ENCODE data around the gene KIAA1191.
A peak's percentile ranks its signal among the peaks of the same experiment; 100 is the strongest.
"Not testable (repeated sequence)": the region's sequence is repeated elsewhere in the genome, so short reads cannot be mapped to it uniquely, and the experiment has no call there.

The KIAA1191 gene, protein sequence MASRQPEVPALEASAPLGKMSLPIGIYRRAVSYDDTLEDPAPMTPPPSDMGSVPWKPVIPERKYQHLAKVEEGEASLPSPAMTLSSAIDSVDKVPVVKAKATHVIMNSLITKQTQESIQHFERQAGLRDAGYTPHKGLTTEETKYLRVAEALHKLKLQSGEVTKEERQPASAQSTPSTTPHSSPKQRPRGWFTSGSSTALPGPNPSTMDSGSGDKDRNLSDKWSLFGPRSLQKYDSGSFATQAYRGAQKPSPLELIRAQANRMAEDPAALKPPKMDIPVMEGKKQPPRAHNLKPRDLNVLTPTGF

DNA sequence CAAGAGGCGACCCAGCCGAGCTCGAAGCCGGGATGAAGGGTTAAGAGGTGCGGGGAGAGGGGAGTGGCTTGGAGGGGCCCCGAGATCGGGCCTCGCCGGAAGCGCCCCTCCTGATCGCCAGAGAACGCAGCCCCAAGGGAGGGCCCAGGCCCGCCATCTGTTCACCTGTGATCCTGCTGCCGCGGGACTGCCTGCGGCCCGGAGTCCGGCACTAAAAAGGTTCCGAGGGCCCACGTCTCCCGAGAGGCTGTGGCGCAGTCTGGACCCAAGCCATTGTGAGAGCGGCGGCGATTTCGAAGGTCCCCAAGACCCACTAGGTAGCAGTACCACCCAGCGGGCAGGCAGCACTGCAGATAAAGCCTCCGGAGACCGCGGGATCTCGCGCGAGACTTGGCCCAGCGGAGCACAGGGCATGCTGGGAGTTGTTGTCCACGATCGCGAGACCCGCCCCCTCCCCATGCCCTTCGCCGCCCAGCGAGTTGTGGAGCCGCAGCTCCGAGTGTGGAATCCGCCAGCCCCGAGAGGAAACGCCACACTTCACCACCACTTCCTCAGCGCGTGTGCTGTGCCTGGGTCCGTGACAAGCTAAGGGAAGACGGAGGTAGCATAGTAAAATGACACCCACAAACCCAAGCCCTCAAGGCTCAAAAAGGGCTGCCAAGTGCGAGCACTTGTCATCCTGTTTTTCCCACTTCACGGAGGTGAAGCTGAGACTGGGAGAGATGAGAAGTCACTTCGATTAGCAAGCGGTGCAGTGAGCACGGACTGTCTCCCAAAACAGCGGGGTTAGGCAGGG lies at the start of gene KIAA1191:
TSS of gene KIAA1191 (minus strand) at position 328 of the 796 bp plus-strand sequence. CDS start 2,256 bp downstream, outside the sequence.
- DNase-seq (ENCODE audit: low spot score): peak; percentile 91

- no peak for DNase-seq (ENCODE audit: low spot score)
Measured at GRCh38 chr5:176410486-176411180, 49.1 kb upstream of the KIAA1191 start.

- DNase-seq (ENCODE audit: low spot score): no peak
Measured at GRCh38 chr5:176409765-176410164, 48.2 kb upstream of the KIAA1191 start.

GRCh38 chr5:176408590-176408989 lies 47.0 kb upstream of the KIAA1191 start:
- DNase-seq (ENCODE audit: low spot score): no peak

DNA sequence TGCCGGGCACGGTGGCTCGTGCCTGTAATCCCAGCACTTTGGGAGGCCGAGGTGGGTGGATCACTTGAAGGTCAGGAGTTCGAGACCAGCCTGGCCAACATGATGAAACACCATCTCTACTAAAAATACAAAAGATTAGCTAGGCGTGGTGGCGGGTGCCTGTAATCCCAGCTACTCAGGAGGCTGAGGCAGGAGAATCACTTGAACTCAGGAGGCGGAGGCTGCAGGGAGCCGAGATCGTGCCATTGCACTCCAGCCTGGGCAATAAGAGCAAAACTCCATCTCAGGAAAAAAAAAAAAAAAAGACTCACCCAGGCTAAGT lies 46.6 kb upstream of the KIAA1191 start:
- not testable (repeated sequence) for DNase-seq (ENCODE audit: low spot score)

DNA sequence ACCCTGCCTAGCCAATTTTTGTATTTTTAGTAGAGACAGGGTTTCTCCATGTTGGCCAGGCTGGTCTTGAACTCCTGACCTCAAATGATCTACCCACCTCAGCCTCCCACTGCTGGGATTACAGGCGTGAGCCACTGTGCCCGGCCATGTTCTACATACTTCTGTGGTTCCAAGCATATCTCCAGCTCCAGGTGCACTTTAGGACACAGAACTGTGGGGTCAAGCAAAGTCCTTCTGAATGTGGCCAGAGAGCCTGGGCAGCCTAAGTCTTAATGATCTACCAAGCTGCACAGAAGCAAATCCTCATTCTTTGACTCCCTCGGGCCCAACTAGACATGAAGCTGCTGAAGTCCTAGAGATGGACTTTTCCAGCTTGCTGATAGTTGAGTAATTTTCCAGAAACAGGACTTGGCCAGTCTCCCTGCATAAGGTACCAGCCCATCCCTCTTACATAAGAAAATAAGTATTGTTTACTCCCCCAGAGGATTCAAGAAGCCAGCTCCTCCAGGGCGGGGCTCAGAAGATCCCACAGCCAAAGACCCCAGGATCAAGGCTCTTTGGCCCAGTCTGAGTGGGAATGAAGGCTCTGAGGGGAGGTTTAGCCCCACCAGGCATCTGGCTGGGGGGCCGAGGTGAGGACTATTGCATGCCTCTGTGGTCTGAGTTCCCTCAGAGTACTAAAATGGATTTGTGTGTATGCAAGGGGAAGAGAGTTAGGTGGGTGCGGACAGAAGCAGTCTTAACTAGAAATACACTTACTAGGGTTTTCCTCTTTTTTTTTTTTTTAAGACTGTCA lies 46.1 kb upstream of the KIAA1191 start:
- DNase-seq (ENCODE audit: low spot score): no peak

GRCh38 chr5:176406436-176407052 lies 45.0 kb upstream of the KIAA1191 start:
- no peak for DNase-seq (ENCODE audit: low spot score)

DNA sequence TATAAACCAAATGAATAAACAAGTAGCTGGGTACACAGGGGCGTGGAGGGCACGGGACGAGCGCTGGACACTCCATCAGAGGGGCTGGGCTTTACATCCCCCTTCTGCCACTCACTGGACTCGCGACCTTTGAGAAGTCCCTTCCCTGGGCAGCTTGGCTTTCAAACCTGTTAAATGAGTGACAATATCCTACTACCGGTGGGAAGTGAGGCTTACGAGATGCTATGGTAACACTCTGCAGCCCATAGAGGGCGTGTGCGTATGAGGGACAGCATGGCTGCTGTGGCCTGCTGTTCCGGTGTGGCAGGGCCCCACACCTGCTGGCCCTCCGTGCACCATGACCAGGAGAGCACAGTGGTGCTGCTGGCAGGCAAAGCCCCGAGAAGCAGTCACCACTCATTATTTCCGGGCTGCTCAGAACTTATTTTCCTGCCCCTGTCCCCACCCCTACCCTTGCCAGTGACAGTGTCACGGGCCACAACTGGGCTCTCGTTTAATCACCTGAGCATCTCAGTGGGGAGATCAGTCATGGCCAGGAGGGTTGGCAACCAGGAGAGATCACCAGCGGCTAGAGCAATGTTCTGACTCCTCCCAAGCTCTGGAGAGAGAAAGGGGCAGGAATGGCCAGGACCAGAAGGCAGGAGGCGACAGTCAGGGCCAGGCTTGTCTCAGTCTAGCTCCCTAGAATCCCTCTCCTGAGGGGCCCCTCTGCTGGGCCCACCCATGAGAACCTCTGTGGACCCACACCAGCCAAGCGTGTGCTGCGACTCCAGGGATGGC lies 44.3 kb upstream of the KIAA1191 start:
- DNase-seq (ENCODE audit: low spot score): no peak

DNA sequence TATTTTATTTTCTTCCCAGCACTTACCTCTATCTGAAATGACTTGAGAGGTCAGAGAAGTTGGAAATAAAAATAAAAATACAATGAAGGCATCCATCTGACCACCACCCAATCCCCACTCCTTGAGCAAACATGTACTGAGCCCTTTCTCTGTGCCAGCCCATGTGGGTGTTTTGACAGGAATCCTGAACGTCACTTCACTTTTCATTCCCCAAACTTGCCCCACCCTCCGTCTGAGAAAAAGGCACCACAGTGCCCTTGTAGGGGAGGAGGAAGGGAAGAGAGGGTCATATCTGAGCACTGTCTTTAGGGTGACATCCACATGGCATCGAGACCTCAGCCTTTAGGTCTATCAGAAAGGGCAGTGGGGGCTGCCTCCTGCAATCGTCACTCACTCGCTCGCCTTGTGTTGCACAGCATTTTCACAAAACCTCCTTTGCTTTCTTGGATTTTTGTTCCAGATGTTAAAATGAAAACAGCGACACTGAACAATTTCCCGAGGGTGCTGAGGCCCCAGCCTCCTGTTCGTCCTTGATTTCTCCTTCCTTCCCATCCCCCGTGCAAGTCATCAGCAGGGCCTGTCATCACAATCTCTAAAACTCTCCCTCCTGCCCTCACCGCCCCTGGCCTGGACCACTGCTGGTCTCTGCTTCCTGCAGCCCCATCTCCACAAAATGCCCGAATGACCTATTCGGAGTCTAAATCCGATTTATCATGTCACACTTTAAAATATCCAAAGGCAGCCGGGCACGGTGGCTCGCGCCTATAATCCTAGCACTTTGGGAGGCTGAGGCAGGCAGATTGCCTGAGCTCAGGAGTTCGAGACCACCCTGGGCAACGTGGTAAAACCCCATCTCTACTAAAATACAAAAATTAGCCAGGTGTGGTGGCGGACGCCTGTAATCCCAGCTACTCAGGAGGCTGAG lies 40.0 kb upstream of the KIAA1191 start:
- DNase-seq (ENCODE audit: low spot score): no peak

DNA sequence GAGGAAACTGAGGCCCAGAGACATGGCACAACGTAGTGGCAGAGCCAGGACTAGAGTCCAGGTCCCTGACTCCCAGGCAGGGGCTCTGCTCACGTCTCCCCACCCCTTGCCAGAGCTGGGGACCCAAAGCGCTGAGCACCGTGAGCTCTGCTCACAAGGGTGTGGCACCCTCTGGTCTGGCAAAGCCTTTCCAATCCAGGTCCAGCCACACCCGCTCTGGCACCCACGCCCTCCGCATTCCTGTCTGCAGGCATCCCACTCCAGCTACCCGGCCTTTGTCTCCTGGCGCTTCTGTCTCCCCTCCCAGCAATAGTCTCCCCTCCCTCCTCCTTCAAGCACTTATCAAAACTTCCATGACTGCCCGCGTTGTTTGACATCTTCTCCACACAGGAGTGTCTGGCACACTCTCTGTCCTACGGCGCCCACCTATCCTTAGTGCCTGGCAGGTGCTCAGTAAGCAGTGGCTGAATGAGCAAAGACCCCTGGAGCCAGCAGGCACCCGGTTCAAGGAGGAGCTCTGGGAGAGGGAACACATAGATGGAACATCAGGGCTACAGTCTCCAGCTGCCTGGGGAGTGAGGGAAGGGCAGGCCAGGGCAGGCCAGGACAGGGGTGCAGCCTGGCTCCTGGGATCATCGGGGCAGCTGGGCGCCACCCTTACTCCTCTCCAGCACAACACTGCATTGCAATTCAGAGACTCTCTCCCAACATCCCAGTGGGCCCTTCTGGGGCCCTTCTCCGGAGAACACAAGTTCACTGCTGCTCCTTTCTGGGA lies 39.0 kb upstream of the KIAA1191 start:
- DNase-seq (ENCODE audit: low spot score): no peak

- no peak for DNase-seq (ENCODE audit: low spot score)
Measured at GRCh38 chr5:176397736-176398420, 36.3 kb upstream of the KIAA1191 start.

DNA sequence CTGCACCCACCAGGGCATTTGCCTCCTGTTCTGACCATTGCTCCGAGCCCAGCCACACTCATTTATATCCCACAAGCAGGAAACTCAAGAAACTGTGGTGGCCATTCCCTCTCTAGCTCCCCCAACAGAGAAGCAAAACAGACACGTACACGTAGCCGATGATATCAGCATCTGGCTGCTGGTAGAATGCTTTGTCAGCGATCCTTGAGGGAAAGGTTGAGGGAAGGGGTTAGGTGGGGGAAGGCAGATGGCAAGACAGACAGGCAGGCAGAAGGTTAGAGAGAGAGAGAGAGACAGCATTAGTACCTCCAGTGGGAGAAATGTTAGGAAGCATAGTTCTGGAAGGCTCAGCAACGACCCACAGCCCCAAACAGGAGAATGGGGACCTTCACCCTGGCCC lies 34.8 kb upstream of the KIAA1191 start:
- DNase-seq (ENCODE audit: low spot score): no peak

DNA sequence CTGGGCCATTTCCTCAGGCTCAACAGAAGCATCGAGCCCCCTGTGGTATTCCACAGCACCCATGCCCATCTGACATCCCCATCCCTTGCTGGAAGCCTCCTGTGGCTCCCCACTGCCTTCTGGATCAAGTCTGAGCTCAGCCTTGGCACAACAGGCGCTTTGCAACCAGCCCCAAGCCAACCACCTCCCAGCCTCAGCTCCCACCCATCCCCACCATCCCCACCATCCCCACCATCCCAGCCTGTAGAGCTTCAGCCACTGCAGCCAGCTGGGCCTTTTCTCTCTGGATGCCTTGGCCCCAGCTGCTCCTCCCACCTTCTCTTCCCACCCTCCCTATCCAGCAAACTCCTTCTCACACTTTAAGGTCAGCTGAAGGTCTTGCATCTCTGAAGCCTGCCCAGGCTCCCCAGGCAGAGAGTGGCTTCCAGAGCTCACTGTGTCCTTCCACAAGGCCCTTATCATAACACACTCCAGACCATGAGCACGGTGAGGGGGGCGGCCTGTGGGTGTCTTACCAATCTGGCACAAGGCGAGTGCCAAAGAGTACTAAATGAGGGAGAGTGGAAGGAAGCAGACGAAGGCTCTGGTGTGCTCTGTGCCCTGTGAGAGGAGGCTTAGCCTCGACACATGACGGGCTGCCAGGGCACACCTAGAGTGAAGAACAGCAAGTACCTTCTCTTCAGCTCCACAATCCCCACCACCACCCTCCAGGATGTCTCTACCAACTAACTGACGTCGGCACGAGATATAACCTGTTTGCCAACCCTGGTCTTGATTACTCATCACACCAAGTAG lies 33.5 kb upstream of the KIAA1191 start:
- no peak for DNase-seq (ENCODE audit: low spot score)

DNA sequence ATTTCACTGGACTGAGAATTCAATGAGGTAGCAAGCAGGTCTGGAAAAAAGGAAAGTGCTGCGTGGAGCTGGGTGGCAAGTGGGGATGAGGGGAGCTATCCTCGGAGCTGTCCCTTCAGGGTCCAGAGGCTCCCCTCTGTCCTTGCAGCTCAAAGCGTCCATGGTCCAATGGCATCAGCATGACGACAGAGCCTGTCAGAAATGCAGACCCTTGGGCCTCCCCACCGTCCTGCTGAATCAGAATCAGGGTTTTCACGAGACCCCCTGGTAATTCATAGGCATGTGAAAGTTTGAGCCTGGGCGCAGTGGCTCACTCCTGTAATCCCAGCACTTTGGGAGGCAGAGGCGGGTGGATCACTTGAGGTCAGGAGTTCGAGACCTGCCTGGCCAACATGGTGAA lies 32.5 kb upstream of the KIAA1191 start:
- DNase-seq (ENCODE audit: low spot score): no peak

- DNase-seq (ENCODE audit: low spot score): no peak
Measured at GRCh38 chr5:176392526-176392925, 31.0 kb upstream of the KIAA1191 start.

DNA sequence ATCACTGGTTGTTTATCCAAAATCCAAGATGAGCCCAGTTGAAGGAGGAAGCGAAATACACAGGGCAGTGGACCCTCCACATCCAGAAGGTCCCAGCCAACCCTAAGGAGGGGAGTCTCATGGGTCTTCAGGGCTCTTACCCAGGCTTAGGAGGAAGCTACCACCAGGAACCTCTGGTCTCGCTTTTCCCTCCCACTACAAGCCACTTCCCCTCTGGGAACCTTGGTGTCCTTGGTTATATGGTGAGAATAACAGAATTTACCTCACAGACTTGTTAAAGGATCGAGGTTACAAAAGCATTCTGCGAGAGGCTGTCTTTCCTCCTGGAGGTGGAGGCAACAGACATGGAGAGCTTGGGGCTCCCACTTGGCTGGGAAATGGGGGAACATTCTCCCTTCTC lies 30.4 kb upstream of the KIAA1191 start:
- DNase-seq (ENCODE audit: low spot score): no peak

GRCh38 chr5:176391479-176391878 lies 29.9 kb upstream of the KIAA1191 start:
- DNase-seq (ENCODE audit: low spot score): no peak
